ENCODE data around the gene ANKEF1.

Gene ANKEF1

GRCh38 chr20:10089871-10090587 lies 55.2 kb downstream of the ANKEF1 start:
- DNase-seq = no peak

DNA sequence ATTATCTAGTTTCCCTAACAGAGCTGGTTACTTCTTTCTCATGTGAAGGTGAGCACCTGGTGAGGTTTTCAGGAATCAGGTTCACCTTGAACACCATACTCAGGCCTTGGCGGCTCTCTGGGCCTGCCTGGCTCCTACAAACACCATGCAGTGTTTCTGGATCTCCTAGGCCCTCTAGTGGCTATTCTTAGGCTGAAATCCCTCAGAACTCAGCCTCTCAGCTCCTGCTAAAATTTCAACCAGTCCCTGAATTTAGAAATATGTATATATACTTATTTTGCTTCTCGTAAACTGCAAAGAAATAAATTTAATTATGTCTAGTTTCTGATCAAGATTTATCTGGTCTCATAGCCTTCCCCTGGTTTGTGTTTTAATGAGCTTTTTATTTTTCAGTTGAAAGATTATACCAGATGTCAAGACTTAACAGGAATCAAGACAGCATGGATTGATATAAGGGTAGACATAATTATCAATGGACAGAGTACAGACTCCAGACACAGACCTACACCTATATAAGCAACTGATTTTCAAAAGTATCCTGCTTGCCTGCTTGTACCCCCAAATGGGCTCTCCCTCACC lies 55.9 kb downstream of the ANKEF1 start:
- peak; percentile 30 to 78 for DNase-seq

DNA sequence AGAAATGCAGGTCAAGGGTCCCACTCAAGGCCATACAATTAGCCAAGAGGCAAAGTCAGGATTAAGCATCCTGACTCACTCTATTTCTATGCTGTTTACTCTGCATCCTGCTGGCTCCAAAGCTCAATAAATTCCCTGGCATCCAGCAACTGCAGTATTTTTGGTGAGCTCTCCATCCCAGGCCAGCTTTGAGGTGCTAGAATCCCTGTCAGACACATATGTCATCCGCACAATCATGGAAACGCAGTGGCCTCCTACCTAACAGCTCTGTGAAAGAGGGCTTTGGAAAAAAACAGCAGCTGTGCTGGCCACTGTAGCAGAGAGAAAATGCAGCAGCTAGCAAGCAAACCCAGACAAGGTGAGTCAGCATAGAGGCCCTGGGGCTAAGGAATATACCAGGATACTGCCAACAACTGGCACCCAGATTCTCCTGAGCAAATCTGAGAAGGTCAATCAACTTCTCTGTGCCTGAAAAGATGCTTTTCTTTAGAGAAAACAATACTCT lies 58.4 kb downstream of the ANKEF1 start:
- DNase-seq = no peak

GRCh38 chr20:10094566-10095173 lies 59.9 kb downstream of the ANKEF1 start:
- DNase-seq = no peak

DNA sequence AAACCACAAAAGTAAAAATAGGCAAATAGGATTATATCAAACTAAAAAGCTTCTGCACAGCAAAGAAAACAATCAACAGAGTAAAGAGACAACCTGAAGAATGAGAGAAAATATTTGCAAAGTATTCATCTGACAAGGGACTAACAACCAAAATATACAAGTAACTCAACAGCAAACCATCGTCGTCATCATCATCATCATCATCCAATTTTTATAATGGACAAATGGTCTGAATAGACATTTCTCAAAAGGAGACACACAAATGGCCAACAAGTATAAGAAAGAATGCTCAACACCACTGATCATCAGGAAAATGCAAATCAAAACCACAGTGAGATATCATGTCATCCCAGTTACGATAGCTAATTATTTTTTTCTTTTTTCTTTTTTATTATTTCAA lies 62.0 kb downstream of the ANKEF1 start:
- no peak for DNase-seq

DNA sequence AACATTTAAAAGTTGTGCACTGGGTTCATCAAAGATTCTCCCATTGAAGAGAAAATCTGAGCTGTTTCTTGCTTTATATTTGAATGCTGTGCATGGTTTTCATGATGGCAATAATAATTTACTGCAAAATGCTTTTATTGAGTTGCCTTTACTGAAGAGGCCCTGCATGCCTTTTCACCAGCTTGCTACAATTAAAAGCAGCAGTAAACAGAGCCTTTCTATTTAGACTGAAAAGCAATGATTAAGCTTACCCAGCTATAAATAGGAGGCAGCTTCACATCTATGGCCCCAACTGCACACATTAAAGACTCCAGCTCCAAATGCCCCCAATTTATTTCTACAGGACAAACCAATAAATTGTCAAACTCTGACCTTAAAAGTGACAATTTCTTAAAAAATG lies 70.3 kb downstream of the ANKEF1 start:
- DNase-seq = no peak

Data from inflammatory macrophage treated with lipopolysaccharide for 1 hour (primary cell).